NT2/D1 (cell line): Measurements from ENCODE around the gene PDAP1.

Experiments used
- SUZ12 ChIP-seq: IDR thresholded peaks from 2 replicates; pipeline ENCODE4 v1.6.1; 2011; ENCODE audit not compliant: insufficient read length, insufficient read depth; ENCODE audit errors: extremely low read depth
- YY1 ChIP-seq: IDR thresholded peaks from 2 replicates; pipeline ENCODE4 v1.6.1; 2011; ENCODE audit not compliant: insufficient read length, insufficient read depth
- ZNF274 ChIP-seq: IDR thresholded peaks from 2 replicates; pipeline ENCODE4 v1.6.1; 2011; ENCODE audit warnings: mild to moderate bottlenecking, low read depth, low read length

DNA sequence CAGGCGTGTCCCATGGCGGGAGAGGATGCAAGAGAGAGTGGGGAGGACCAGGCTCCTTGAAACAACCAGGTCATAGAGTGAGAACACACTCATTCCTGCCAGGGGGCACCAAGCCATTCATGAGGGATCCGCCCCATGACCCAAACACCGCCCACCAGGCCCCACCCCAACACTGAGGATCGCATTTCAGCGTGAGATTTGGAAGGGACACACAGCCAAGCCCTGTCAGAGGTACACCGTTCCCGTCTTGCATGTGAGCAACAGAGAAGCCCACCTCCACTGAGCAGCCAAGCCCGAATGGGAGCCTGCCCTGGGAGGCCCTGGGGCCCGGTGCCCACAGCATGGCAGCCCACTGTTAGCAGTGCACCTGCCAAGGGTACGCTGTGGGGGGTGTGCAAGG is 41.8 kb downstream of the PDAP1 start:
- TF ChIP-seq YY1 (no peak), ZNF274 (no peak), SUZ12 (no peak)
